H9 (cell line): ENCODE results near the gene ZNF230. TPM values are rescaled to one million over a fixed set of nuclear protein-coding genes. Genes with fewer than 3 reads are reported as not detected.

Source experiments
- DNase-seq: peaks from one replicate; pipeline ENCODE4 v3.0.0-alpha.2; 2017
- H2AFZ ChIP-seq: one replicate; pipeline ENCODE4 v1.6.1; 2013; ENCODE audit warnings: mild to moderate bottlenecking, low read length, control low read depth, moderate library complexity
- H2AK5ac ChIP-seq: 2 replicates; pipeline ENCODE4 v1.6.1; 2013; ENCODE audit warnings: low read length, control low read depth, mixed read lengths; ENCODE audit not compliant: insufficient read length
- H2BK120ac ChIP-seq: one replicate; pipeline ENCODE4 v1.6.1; 2013; ENCODE audit warnings: low read depth, mild to moderate bottlenecking, low read length, control low read depth, inconsistent platforms; ENCODE audit not compliant: poor library complexity, severe bottlenecking
- H2BK12ac ChIP-seq: 2 replicates; pipeline ENCODE4 v1.6.1; 2013; ENCODE audit warnings: low read length, control low read depth, mixed read lengths, low read depth; ENCODE audit not compliant: insufficient read length
- H2BK15ac ChIP-seq: 2 replicates; pipeline ENCODE4 v1.6.1; 2013; ENCODE audit warnings: low read depth, low read length, control low read depth
- H2BK20ac ChIP-seq: one replicate; pipeline ENCODE4 v1.6.1; 2013; ENCODE audit warnings: low read depth, mild to moderate bottlenecking, low read length, control low read depth, inconsistent platforms; ENCODE audit not compliant: poor library complexity, severe bottlenecking
- H2BK5ac ChIP-seq: 2 replicates; pipeline ENCODE4 v1.6.1; 2013; ENCODE audit warnings: low read length, control low read depth, mixed read lengths; ENCODE audit not compliant: insufficient read length
- H3K14ac ChIP-seq: 2 replicates; pipeline ENCODE4 v1.6.1; 2013; ENCODE audit warnings: low read length, control low read depth; ENCODE audit not compliant: insufficient read depth
- H3K18ac ChIP-seq: 2 replicates; pipeline ENCODE4 v1.6.1; 2013; ENCODE audit warnings: low read depth, mild to moderate bottlenecking, mixed read lengths, low read length, control low read depth; ENCODE audit not compliant: insufficient read length
- H3K23ac ChIP-seq: 2 replicates; pipeline ENCODE4 v1.6.1; 2013; ENCODE audit warnings: low read length, control low read depth, mixed read lengths, low read depth; ENCODE audit not compliant: insufficient read length
- H3K23me2 ChIP-seq: 2 replicates; pipeline ENCODE4 v1.6.1; 2013; ENCODE audit warnings: low read depth, mild to moderate bottlenecking, mixed read lengths, low read length, control low read depth; ENCODE audit not compliant: insufficient read length, poor library complexity, severe bottlenecking
- H3K27ac ChIP-seq: 2 replicates; pipeline ENCODE4 v1.5.1; 2013; ENCODE audit warnings: low read length, control low read depth, mixed read lengths, low read depth; ENCODE audit not compliant: insufficient read length
- H3K27me3 ChIP-seq: 2 replicates; pipeline ENCODE4 v1.6.1; 2013; ENCODE audit warnings: low read length, control low read depth, inconsistent platforms; ENCODE audit not compliant: insufficient read depth
- H3K4ac ChIP-seq: 2 replicates; pipeline ENCODE4 v1.6.1; 2013; ENCODE audit warnings: low read depth, mild to moderate bottlenecking, control low read depth, inconsistent platforms, low read length, moderate library complexity
- H3K4me1 ChIP-seq: 2 replicates; pipeline ENCODE4 v1.6.1; 2013; ENCODE audit warnings: low read length, control low read depth, inconsistent platforms; ENCODE audit not compliant: insufficient read depth
- H3K4me2 ChIP-seq: 2 replicates; pipeline ENCODE4 v1.6.1; 2013; ENCODE audit warnings: low read length, control low read depth, mixed read lengths; ENCODE audit not compliant: insufficient read length, insufficient read depth
- H3K56ac ChIP-seq: 2 replicates; pipeline ENCODE4 v1.6.1; 2013; ENCODE audit warnings: low read depth, mild to moderate bottlenecking, mixed read lengths, low read length, control low read depth; ENCODE audit not compliant: insufficient read length
- H3K79me1 ChIP-seq: 2 replicates; pipeline ENCODE4 v1.6.1; 2013; ENCODE audit warnings: low read depth, mild to moderate bottlenecking, moderate library complexity, low read length, control low read depth, inconsistent platforms; ENCODE audit not compliant: insufficient read depth, poor library complexity, severe bottlenecking
- H3K79me2 ChIP-seq: 2 replicates; pipeline ENCODE4 v1.6.1; 2013; ENCODE audit warnings: low read length, control low read depth, inconsistent platforms; ENCODE audit not compliant: insufficient read depth
- H3K9ac ChIP-seq: 2 replicates; pipeline ENCODE4 v1.6.1; 2013; ENCODE audit warnings: low read length, control low read depth, mixed read lengths; ENCODE audit not compliant: insufficient read length; ENCODE audit errors: extremely low read depth
- H3K9me3 ChIP-seq: one replicate; pipeline ENCODE4 v1.6.1; 2013; ENCODE audit warnings: low read depth, low read length, inconsistent platforms; ENCODE audit not compliant: control insufficient read depth
- H3T11ph ChIP-seq: one replicate; pipeline ENCODE4 v1.6.1; 2013; ENCODE audit warnings: mild to moderate bottlenecking, low read length, control low read depth, inconsistent platforms
- H4K20me1 ChIP-seq: one replicate; pipeline ENCODE4 v1.6.1; 2013; ENCODE audit not compliant: control insufficient read depth, insufficient read length, insufficient read depth
- H4K5ac ChIP-seq: 2 replicates; pipeline ENCODE4 v1.6.1; 2013; ENCODE audit warnings: low read depth, mild to moderate bottlenecking, mixed read lengths, low read length, control low read depth; ENCODE audit not compliant: insufficient read length
- H4K8ac ChIP-seq: replicated peaks from 2 replicates; pipeline ENCODE4 v1.6.1; 2013; ENCODE audit warnings: low read length, control low read depth, mixed read lengths, low read depth; ENCODE audit not compliant: insufficient read length
- H4K91ac ChIP-seq: 2 replicates; pipeline ENCODE4 v1.6.1; 2013; ENCODE audit warnings: low read depth, mild to moderate bottlenecking, moderate library complexity, mixed read lengths, low read length, control low read depth; ENCODE audit not compliant: insufficient read length
- H3K27ac Mint-ChIP-seq, 3 experiments: 2 replicates in 2 of 3; 3 replicates in 1 of 3; pipeline ENCODE4 v1.8.0; 2020 to 2021; ENCODE audit warnings: mixed read lengths in 3 of 3, mild to moderate bottlenecking in 1 of 3, moderate library complexity in 1 of 3
- H3K27me3 Mint-ChIP-seq: 2 replicates; pipeline ENCODE4 v1.8.0; 2021; ENCODE audit warnings: low read depth, mild to moderate bottlenecking, moderate library complexity, mixed read lengths
- H3K36me3 Mint-ChIP-seq, 3 experiments: 2 replicates in 2 of 3; 3 replicates in 1 of 3; pipeline ENCODE4 v1.8.0; 2020 to 2021; ENCODE audit warnings: low read depth in 3 of 3, mixed read lengths in 3 of 3; ENCODE audit not compliant: insufficient read depth in 1 of 3
- H3K4me1 Mint-ChIP-seq, 2 experiments: 2 replicates each; pipeline ENCODE4 v1.8.0; 2020; ENCODE audit warnings: mixed read lengths in 2 of 2
- H3K4me3 Mint-ChIP-seq, 2 experiments: 2 replicates in 1 of 2; 3 replicates in 1 of 2; pipeline ENCODE4 v1.8.0; 2020 to 2021; ENCODE audit warnings: mild to moderate bottlenecking in 2 of 2, mixed read lengths in 2 of 2, moderate library complexity in 1 of 2
- H3K9me3 Mint-ChIP-seq, 2 experiments: 2 replicates in 1 of 2; 3 replicates in 1 of 2; pipeline ENCODE4 v1.8.0; 2020; ENCODE audit warnings: mild to moderate bottlenecking in 2 of 2, mixed read lengths in 2 of 2, moderate library complexity in 1 of 2
- CTCF ChIP-seq: fragments of 200-600 bp; sonication (generic); conservative IDR thresholded peaks from 3 replicates; pipeline ENCODE4 v1.8.0; 2021; ENCODE audit warnings: antibody characterized with exemption, mild to moderate bottlenecking
- WGBS: extraction: QIAGEN DNeasy Blood & Tissue Kit; methylation state at CpG from one replicate; pipeline ENCODE4 v1.1.7; 2013; ENCODE audit warnings: missing lambda C conversion rate, low lambda C conversion rate, mixed read lengths; ENCODE audit not compliant: insufficient read length; ENCODE audit errors: extremely low coverage; 5-methylcytosine and 5-hydroxymethylcytosine counted together
- total RNA-seq: library from RNA; stranded (reverse); gene quantifications from 2 replicates; pipeline ENCODE4 v1.2.1, GENCODE V29; 2021

ZNF230 gene
- total RNA-seq, 1 experiment from 2014 or later, result 3.1 TPM

- no peak for TF ChIP-seq CTCF
- H4K20me1 ChIP-seq, result no peaks in the 10 kb centered on the region
- H3K79me1 ChIP-seq, result no peaks in the 10 kb centered on the region
- H2AK5ac ChIP-seq, result no peak overlapping the region
- H3K27ac ChIP-seq, result no peak overlapping the region
- Mint-ChIP-seq H3K4me3 (no peak overlapping the region), H3K9me3 (peaks cover 76 to 80% of the 10 kb centered on the region in 2 experiments), H3K27ac (no peak overlapping the region), H3K36me3 (peaks cover 20 to 43% (median 35%) of the 10 kb centered on the region in 3 experiments), H3K27me3 (peaks cover 29% of the 10 kb centered on the region), H3K4me1 (no peaks in the 10 kb centered on the region)
- no peaks in the 10 kb centered on the region for H3K27me3 ChIP-seq
- no peak overlapping the region for H3T11ph ChIP-seq
- H3K56ac ChIP-seq, result no peak overlapping the region
- H3K9ac ChIP-seq, result no peak overlapping the region
- H2BK15ac ChIP-seq, result no peak overlapping the region
- no peak overlapping the region for H4K91ac ChIP-seq
- H4K5ac ChIP-seq, result no peak overlapping the region
- no peak overlapping the region for H3K4me2 ChIP-seq
- DNase-seq, result no peak
- peaks cover 27% of the 10 kb centered on the region for H3K9me3 ChIP-seq
- H3K4ac ChIP-seq, result no peak overlapping the region
- no peak overlapping the region for H3K18ac ChIP-seq
- H2AFZ ChIP-seq, result no peak overlapping the region
- no peak overlapping the region for H3K23ac ChIP-seq
- no peaks in the 10 kb centered on the region for H3K79me2 ChIP-seq
- no peaks in the 10 kb centered on the region for H3K23me2 ChIP-seq
- no peak overlapping the region for H3K14ac ChIP-seq
- no CpG with 5 or more reads among the region's 1 CpG for WGBS
- H2BK12ac ChIP-seq, result no peak overlapping the region
- H2BK120ac ChIP-seq, result no peak overlapping the region
- H4K8ac ChIP-seq, result no peak overlapping the region
- no peak overlapping the region for H2BK5ac ChIP-seq
- H3K4me1 ChIP-seq, result no peaks in the 10 kb centered on the region
- no peak overlapping the region for H2BK20ac ChIP-seq
Observed at GRCh38 chr19:43976732-43977131, 26.0 kb upstream of the ZNF230 start.
